ENCODE results near the gene LOXHD1.

LOXHD1 gene

DNA sequence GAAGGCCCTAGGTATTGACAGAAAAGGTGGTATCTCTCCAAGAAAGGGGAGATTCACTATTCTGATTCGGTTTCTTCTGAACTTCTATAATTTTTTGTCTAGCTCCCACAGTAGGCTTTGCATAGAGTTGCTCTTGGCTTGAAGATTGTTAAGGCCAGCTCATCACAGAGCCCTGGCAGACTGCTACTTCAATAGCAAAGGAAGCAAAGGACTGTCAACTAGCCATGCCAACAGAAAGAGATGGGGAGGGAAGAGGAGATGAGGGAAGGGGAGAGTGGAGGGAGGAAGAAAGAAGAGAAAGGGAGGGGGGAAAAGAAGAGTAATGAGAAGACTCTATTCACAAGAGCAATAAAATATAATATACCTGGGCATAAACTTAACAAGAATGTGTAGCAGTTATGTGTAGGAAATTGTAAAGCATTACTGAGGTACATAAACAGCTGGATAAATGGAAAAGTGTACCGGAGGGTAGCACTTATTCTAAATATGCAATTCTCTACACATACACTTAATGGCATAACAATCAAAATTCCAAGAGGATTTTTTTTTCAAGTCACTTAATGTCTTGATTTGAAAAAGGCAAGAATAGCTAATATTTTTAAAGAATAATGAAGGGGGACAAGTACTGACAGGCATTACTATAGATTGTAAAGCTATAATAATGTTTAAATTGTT, 102.5 kb downstream of the LOXHD1 start:
- WGBS (ENCODE audit: insufficient coverage, insufficient read length), result no CpG with 5 or more reads among the region's 2 CpGs
- no peak overlapping the region for H3K27ac ChIP-seq (ENCODE audit: low read length)
- H3K36me3 ChIP-seq (ENCODE audit: control insufficient read depth, insufficient read depth, low read length), result no peaks in the 10 kb centered on the region
- H3K9me3 ChIP-seq (ENCODE audit: control insufficient read depth, insufficient read depth, low read length), result no peaks in the 10 kb centered on the region
- H3K4me3 ChIP-seq (ENCODE audit: low read length), result no peak overlapping the region
- no peaks in the 10 kb centered on the region for H3K27me3 ChIP-seq (ENCODE audit: control insufficient read depth, insufficient read depth, low read length)
- H3K4me1 ChIP-seq (ENCODE audit: control insufficient read depth, insufficient read depth, low read length), result no peaks in the 10 kb centered on the region
- DNase-seq (ENCODE audit: low read depth, low spot score), result no peak

DNA sequence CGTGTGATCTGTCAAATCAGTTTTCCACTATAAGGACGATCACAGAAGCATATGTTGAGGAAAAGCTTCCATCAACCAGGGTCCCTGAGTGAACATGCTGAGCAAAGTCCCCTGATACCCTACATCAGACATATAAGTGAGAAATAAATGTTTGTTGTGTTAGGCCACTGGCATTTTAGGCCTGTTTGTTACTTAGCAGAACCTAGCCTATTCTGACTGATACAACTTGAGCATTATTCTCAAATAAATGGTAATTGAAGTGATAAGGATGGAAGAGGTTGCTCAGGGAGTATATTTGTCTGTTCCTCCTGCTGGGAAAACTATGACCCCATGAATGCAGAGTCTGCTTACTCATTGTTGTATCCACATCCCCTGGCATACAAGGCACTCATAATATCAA, 106.4 kb downstream of the LOXHD1 start:
- no peaks in the 10 kb centered on the region for H3K4me1 ChIP-seq (ENCODE audit: control insufficient read depth, insufficient read depth, low read length)
- no CpG with 5 or more reads among the region's 2 CpGs for WGBS (ENCODE audit: insufficient coverage, insufficient read length)

DNA sequence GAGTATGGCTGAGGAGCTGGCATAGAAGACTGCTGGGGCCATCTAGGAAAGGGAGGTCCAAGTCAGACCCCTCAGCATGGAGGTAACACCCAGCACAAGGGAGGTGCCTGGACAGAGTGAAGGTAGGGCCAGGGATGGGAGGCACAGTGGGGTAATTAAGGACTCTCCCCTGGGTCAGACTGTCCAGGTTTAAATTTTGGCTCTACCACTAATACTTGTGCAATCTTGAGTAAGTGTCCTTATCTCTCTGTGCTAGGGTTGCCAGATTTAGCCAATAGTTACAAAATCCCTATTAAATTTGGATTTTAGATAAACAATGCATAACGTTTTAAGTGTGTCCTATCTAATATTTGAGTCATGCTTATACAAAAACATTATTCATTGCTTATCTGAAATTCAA, 109.5 kb downstream of the LOXHD1 start:
- WGBS (ENCODE audit: insufficient coverage, insufficient read length), result no CpG with 5 or more reads among the region's 1 CpG
- DNase-seq (ENCODE audit: low read depth, low spot score), result no peak
- Histone ChIP-seq H3K36me3 (ENCODE audit: control insufficient read depth, insufficient read depth, low read length) (no peaks in the 10 kb centered on the region), H3K27ac (ENCODE audit: low read length) (no peak overlapping the region), H3K4me3 (ENCODE audit: low read length) (no peak overlapping the region), H3K27me3 (ENCODE audit: control insufficient read depth, insufficient read depth, low read length) (no peaks in the 10 kb centered on the region), H3K4me1 (ENCODE audit: control insufficient read depth, insufficient read depth, low read length) (no peaks in the 10 kb centered on the region), H3K9me3 (ENCODE audit: control insufficient read depth, insufficient read depth, low read length) (no peaks in the 10 kb centered on the region)

More for the DNA sequence above, 106.4 kb downstream of the LOXHD1 start:
- no peak overlapping the region for H3K4me3 ChIP-seq (ENCODE audit: low read length)
- H3K27me3 ChIP-seq (ENCODE audit: control insufficient read depth, insufficient read depth, low read length), result no peaks in the 10 kb centered on the region
- H3K27ac ChIP-seq (ENCODE audit: low read length), result no peak overlapping the region
- no peak for DNase-seq (ENCODE audit: low read depth, low spot score)
- H3K9me3 ChIP-seq (ENCODE audit: control insufficient read depth, insufficient read depth, low read length), result no peaks in the 10 kb centered on the region
- no peaks in the 10 kb centered on the region for H3K36me3 ChIP-seq (ENCODE audit: control insufficient read depth, insufficient read depth, low read length)

DNA sequence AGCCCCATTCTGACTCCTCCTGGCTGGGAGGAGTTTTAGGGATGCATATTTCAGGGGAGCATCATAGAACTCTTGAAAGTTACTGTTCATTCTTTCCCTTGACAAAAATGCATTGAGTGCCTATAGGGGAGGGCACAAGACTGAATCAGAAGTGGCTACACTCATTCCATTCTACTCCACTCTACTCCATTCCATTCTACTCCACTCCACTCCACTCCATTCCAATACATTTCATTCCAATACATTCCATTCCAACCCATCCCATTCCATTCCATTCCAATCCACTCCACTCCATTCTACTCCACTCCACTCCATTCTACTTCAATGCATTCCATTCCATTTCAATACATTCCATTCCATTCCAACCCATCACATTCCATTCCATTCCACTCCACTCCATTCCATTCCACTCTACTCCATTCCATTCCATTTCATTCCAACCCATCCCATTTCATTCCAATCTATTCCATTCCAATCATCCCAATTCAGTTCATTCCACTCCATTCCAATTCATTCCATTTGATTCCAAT, 110.8 kb downstream of the LOXHD1 start:
- Histone ChIP-seq H3K4me1 (ENCODE audit: control insufficient read depth, insufficient read depth, low read length) (no peaks in the 10 kb centered on the region), H3K27ac (ENCODE audit: low read length) (no peak overlapping the region), H3K4me3 (ENCODE audit: low read length) (no peak overlapping the region), H3K27me3 (ENCODE audit: control insufficient read depth, insufficient read depth, low read length) (no peaks in the 10 kb centered on the region), H3K36me3 (ENCODE audit: control insufficient read depth, insufficient read depth, low read length) (no peaks in the 10 kb centered on the region), H3K9me3 (ENCODE audit: control insufficient read depth, insufficient read depth, low read length) (no peaks in the 10 kb centered on the region)
- no peak for DNase-seq (ENCODE audit: low read depth, low spot score)

DNA sequence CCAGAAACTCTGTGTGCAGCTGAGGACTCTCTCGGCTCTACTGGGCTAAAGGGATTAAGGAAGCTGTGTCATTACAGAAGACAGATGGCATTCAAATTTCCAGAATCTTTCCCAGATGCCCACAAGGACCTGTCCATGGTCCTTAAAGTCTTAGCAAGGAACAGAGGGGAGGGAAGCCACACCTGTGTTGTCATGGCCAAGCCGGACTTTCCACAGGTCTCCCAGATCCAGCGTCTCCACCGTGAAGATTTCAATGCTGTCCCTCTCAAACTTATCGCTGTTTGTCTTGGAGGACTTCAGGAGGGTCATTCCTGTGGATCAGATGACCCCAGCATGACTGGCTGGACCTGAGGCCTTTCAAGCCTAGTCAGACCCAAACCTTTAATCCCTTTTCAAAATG, 114.5 kb downstream of the LOXHD1 start:
- Histone ChIP-seq H3K27ac (ENCODE audit: low read length) (no peak overlapping the region), H3K4me1 (ENCODE audit: control insufficient read depth, insufficient read depth, low read length) (no peaks in the 10 kb centered on the region), H3K36me3 (ENCODE audit: control insufficient read depth, insufficient read depth, low read length) (no peaks in the 10 kb centered on the region), H3K9me3 (ENCODE audit: control insufficient read depth, insufficient read depth, low read length) (no peaks in the 10 kb centered on the region), H3K4me3 (ENCODE audit: low read length) (no peak overlapping the region), H3K27me3 (ENCODE audit: control insufficient read depth, insufficient read depth, low read length) (no peaks in the 10 kb centered on the region)
- WGBS (ENCODE audit: insufficient coverage, insufficient read length), result no CpG with 5 or more reads among the region's 5 CpGs
- DNase-seq (ENCODE audit: low read depth, low spot score), result no peak

DNA sequence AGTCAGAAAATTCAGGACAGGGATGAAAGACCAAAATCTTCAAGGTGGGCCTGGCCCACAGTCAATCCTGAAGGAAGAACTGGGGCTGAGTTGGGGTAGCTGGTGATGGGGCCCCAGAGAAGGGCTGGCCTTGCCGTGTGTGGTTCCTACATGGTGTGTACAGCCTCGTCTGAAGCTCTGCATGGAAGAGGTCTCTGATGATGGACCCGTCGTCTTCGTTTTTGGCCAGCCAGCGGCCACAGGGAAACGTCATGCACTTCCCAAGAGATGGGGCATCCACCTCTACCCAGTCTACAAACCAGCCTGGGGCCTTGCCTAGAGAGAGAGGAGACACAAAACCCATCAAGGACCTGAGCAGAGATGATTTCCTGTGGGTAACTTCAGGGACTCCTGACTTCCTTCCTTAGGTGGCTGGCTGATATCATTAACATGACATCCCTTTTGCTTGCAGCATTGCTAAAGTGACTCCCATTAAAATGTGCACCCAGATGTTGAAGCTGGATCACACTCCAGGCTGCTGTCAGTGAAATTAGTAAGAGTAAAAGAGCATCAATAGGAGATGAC, 115.3 kb downstream of the LOXHD1 start:
- no peaks in the 10 kb centered on the region for H3K4me1 ChIP-seq (ENCODE audit: control insufficient read depth, insufficient read depth, low read length)
- no peaks in the 10 kb centered on the region for H3K36me3 ChIP-seq (ENCODE audit: control insufficient read depth, insufficient read depth, low read length)
- no CpG with 5 or more reads among the region's 7 CpGs for WGBS (ENCODE audit: insufficient coverage, insufficient read length)
- no peak overlapping the region for H3K27ac ChIP-seq (ENCODE audit: low read length)
- DNase-seq (ENCODE audit: low read depth, low spot score), result no peak
- no peak overlapping the region for H3K4me3 ChIP-seq (ENCODE audit: low read length)
- H3K9me3 ChIP-seq (ENCODE audit: control insufficient read depth, insufficient read depth, low read length), result no peaks in the 10 kb centered on the region
- H3K27me3 ChIP-seq (ENCODE audit: control insufficient read depth, insufficient read depth, low read length), result no peaks in the 10 kb centered on the region

DNA sequence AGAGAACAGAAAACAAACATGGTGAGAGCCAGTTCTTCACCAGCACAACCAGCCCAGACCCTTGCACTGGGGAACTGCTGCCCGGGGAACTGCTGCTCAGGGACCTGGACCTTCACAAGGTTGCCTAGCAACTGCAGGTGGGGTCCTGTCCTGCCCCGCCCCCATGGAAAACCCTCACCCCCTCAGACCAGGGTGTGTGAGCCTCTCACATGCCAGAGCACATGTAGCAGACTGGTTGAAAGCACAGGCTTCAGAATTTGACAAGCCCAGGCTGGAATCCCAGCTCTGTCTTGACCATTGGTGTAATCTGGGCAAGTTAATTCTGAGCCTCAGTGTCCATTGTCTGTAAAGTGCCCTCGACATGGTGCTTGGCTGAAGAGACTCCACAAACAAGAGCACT, 118.6 kb downstream of the LOXHD1 start:
- no peak for DNase-seq (ENCODE audit: low read depth, low spot score)
- no CpG with 5 or more reads among the region's 3 CpGs for WGBS (ENCODE audit: insufficient coverage, insufficient read length)

DNA sequence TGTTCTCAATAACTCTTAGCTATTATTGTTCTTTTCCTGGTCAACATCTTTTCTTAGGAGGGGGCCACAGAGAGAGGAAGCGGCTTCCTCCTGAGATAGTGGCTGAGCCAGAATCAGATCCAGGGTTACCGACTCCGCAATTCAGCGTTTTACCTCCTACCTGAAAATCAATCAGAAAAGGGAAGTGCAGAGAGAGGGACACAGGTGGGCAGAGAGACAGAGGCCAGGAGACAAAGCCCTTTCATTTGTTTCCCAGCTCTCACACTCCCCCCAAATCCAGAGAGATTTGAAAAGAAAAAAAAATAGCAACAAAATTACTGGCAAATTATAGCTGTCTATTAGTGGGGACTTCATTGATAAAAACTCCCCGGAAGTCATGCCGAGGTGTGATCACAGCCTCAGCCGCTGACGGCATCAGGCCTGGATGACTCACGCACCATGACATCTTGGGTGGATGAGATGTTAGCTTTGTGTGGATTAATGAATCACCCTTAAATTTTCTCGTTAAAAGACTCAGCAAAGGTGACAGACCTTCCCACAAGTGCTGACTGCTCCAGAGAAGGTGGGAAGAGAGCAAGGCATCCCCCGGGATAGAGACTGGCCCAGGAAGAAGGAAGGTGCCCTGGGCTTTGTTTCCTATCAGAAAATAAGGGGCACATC, 120.7 kb downstream of the LOXHD1 start:
- H3K27me3 ChIP-seq (ENCODE audit: control insufficient read depth, insufficient read depth, low read length), result no peaks in the 10 kb centered on the region
- no peak overlapping the region for H3K4me3 ChIP-seq (ENCODE audit: low read length)
- H3K27ac ChIP-seq (ENCODE audit: low read length), result no peak overlapping the region
- no peak for DNase-seq (ENCODE audit: low read depth, low spot score)
- no peaks in the 10 kb centered on the region for H3K4me1 ChIP-seq (ENCODE audit: control insufficient read depth, insufficient read depth, low read length)
- no peaks in the 10 kb centered on the region for H3K36me3 ChIP-seq (ENCODE audit: control insufficient read depth, insufficient read depth, low read length)
- no CpG with 5 or more reads among the region's 11 CpGs for WGBS (ENCODE audit: insufficient coverage, insufficient read length)
- no peaks in the 10 kb centered on the region for H3K9me3 ChIP-seq (ENCODE audit: control insufficient read depth, insufficient read depth, low read length)

More for the DNA sequence above, 118.6 kb downstream of the LOXHD1 start:
- H3K4me1 ChIP-seq (ENCODE audit: control insufficient read depth, insufficient read depth, low read length), result no peaks in the 10 kb centered on the region
- H3K27me3 ChIP-seq (ENCODE audit: control insufficient read depth, insufficient read depth, low read length), result no peaks in the 10 kb centered on the region
- H3K4me3 ChIP-seq (ENCODE audit: low read length), result no peak overlapping the region
- H3K27ac ChIP-seq (ENCODE audit: low read length), result no peak overlapping the region
- H3K36me3 ChIP-seq (ENCODE audit: control insufficient read depth, insufficient read depth, low read length), result no peaks in the 10 kb centered on the region
- H3K9me3 ChIP-seq (ENCODE audit: control insufficient read depth, insufficient read depth, low read length), result no peaks in the 10 kb centered on the region

DNA sequence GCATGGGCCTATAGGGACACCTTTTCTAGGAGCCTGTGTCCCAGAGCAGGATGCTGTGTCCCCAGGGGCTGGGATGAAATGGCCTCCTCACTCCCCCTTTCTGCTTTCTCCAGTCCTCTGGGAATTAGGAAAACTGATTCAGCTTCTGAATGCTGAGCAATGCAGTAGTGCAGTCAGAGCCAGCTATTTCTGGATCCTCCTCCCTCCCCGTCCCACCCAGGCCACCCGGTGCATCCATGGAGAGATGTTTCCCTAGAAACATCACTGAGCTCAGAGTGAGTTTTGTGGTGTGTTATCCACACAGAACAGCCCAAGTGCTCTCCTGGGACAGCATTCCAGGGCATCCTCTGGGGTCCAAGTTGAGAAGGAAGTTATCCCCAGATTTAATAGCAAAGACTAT, 125.5 kb downstream of the LOXHD1 start:
- no CpG with 5 or more reads among the region's 2 CpGs for WGBS (ENCODE audit: insufficient coverage, insufficient read length)
- no peak overlapping the region for H3K27ac ChIP-seq (ENCODE audit: low read length)

DNA sequence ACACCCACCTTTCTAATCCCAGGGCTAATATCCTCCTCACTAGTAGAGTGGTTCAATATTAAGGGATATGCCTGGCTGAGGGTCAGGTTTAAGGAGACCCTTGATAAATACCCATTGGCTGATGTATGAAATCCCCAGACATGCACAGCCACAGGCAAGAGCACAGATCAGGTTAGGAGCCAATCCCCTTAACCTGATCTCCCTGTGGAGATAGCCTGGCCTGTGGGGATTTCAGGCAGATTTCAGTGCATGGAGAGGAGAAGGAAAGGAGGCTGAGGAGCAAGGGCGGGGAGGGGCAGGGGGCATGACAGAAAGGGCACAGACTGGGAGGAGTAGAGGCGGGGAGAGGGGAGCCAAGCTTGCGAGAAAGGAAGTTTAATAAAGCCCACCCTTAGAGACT, 129.0 kb downstream of the LOXHD1 start:
- no peak overlapping the region for H3K4me3 ChIP-seq (ENCODE audit: low read length)
- H3K36me3 ChIP-seq (ENCODE audit: control insufficient read depth, insufficient read depth, low read length), result no peaks in the 10 kb centered on the region
- WGBS (ENCODE audit: insufficient coverage, insufficient read length), result no CpG with 5 or more reads among the region's 3 CpGs
- H3K27ac ChIP-seq (ENCODE audit: low read length), result no peak overlapping the region
- no peaks in the 10 kb centered on the region for H3K9me3 ChIP-seq (ENCODE audit: control insufficient read depth, insufficient read depth, low read length)
- H3K27me3 ChIP-seq (ENCODE audit: control insufficient read depth, insufficient read depth, low read length), result no peaks in the 10 kb centered on the region
- DNase-seq (ENCODE audit: low read depth, low spot score), result no peak
- H3K4me1 ChIP-seq (ENCODE audit: control insufficient read depth, insufficient read depth, low read length), result no peaks in the 10 kb centered on the region

More for the DNA sequence above, 125.5 kb downstream of the LOXHD1 start:
- Histone ChIP-seq H3K9me3 (ENCODE audit: control insufficient read depth, insufficient read depth, low read length) (no peaks in the 10 kb centered on the region), H3K27me3 (ENCODE audit: control insufficient read depth, insufficient read depth, low read length) (no peaks in the 10 kb centered on the region), H3K4me1 (ENCODE audit: control insufficient read depth, insufficient read depth, low read length) (no peaks in the 10 kb centered on the region), H3K36me3 (ENCODE audit: control insufficient read depth, insufficient read depth, low read length) (no peaks in the 10 kb centered on the region), H3K4me3 (ENCODE audit: low read length) (no peak overlapping the region)
- no peak for DNase-seq (ENCODE audit: low read depth, low spot score)

Measured in iPS DF 6.9 (cell line).